Sigmoid colon (tissue), 7 donors: Measurements from ENCODE around the gene NOL8. TPM values are rescaled to one million over a fixed set of nuclear protein-coding genes. Genes with fewer than 3 reads are reported as not detected.

ENCODE experiments used
- DNase-seq: peaks from one replicate; pipeline ENCODE4 v3.0.0-alpha.2; 2019
- H3K27ac ChIP-seq, 4 donors: fragments of 200-600 bp; sonication (generic); one replicate each; pipeline ENCODE4 v1.5.1; 2016 to 2019; ENCODE audit warnings: mild to moderate bottlenecking in 1 of 4
- H3K27me3 ChIP-seq, 3 donors: fragments of 200-600 bp; sonication (generic); one replicate each; pipeline ENCODE4 v1.5.1; 2019; ENCODE audit warnings: mild to moderate bottlenecking in 1 of 3
- H3K36me3 ChIP-seq, 4 donors: fragments of 200-600 bp; sonication (generic); one replicate each; pipeline ENCODE4 v1.5.1; 2016 to 2019
- H3K4me1 ChIP-seq, 4 donors: fragments of 200-600 bp; sonication (generic); one replicate each; pipeline ENCODE4 v1.5.1; 2017 to 2019
- H3K4me3 ChIP-seq, 4 donors: fragments of 200-600 bp; sonication (generic); one replicate each; pipeline ENCODE4 v1.5.1; 2017 to 2019; ENCODE audit warnings: mild to moderate bottlenecking in 2 of 4, moderate library complexity in 1 of 4
- H3K9me3 ChIP-seq, 4 donors: fragments of 200-600 bp in 3 of 4; sonication (generic) in 3 of 4; one replicate each; pipeline versions ENCODE4 v1.5.1 to v1.6.1; 2013 to 2019
- EP300 ChIP-seq, 4 donors: sonication (generic); formaldehyde crosslinking; IDR thresholded peaks; one replicate each; pipeline ENCODE4 v1.6.1; 2017; ENCODE audit warnings: antibody characterized with exemption in 4 of 4
- POLR2A ChIP-seq, 2 donors: fragments of 450-650 bp; IDR thresholded peaks; one replicate each; pipeline ENCODE4 v1.6.1; 2016; ENCODE audit warnings: antibody characterized with exemption in 2 of 2, mild to moderate bottlenecking in 2 of 2, moderate library complexity in 2 of 2
- POLR2AphosphoS5 ChIP-seq, 4 donors: sonication (generic); formaldehyde crosslinking; IDR thresholded peaks; one replicate each; pipeline ENCODE4 v1.6.1; 2017; ENCODE audit warnings: antibody characterized with exemption in 4 of 4
- WGBS, 2 donors: extraction: QIAGEN DNeasy Blood & Tissue Kit; methylation state at CpG; one replicate each; pipeline ENCODE4 v1.1.7; 2013; 5-methylcytosine and 5-hydroxymethylcytosine counted together
- intact Hi-C: fragments of 100-400 bp; cut with DNase I; formaldehyde crosslinking; loops from one replicate; pipeline ENCODE4 v1.15.1; 2023
- polyA plus RNA-seq, 3 donors: library from polyadenylated mRNA; stranded (reverse); fragments of 200-250 nt; gene quantifications; one replicate each; pipeline ENCODE4 v1.2.3, GENCODE V29; 2013
- total RNA-seq, 4 donors: library from RNA; depleted of rRNA; stranded (reverse); fragments of >200 nt; gene quantifications; one replicate each; pipeline ENCODE4 v1.1.0, GENCODE V29; 2016
- TF ChIP-seq, protein P1 (sequence below), 4 experiments: fragments of 450-650 bp in 3 of 4; fragments of 200-600 bp in 1 of 4; IDR thresholded peaks; one replicate each; pipeline ENCODE4 v1.5.1; 2016 to 2019; ENCODE audit warnings: antibody characterized with exemption in 4 of 4, mild to moderate bottlenecking in 3 of 4, moderate library complexity in 2 of 4
- donor health status: healthy with polysubstance abuse.
- donor health status: Bipolar disorder and iron deficiency.
- donor health status: healthy.

Gene NOL8
- total and polyA plus RNA-seq, 7 donors, result 7.9 to 32.1 (median 23.9) TPM

DNA sequence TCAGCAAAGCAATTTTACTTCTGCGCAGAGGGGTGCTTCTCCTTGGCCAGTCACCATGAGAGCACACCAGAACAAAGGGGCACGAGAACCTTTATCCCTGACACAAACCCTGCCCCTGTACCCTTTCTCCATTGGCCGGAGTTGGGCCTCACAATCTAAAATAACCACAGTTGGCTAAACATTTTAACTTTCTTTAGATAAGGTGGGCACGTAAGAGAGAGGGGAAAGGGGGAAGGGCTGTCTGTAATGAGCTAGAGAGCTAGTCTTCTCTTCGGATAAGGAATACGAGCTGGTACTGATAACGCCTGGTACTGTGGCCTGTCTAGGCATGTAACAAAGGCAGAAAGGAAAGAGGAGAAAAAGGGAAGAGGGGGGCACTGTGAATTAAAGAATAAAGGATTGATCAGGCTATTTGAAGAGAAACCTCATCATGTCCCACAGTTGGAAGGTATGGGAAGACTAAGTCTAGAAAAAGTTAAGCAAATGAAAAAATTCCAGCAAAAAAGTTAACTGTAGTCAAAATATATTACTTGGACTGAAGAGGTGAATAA, 29.8 kb downstream of the NOL8 start:
- Histone ChIP-seq H3K9me3 (no peaks in the 10 kb centered on the region), H3K4me1 (peaks cover 0 to 28% (median 22%) of the 10 kb centered on the region in 4 donors), H3K4me3 (no peak overlapping the region), H3K27me3 (no peaks in the 10 kb centered on the region), H3K36me3 (peaks cover 16 to 37% (median 24%) of the 10 kb centered on the region in 4 donors), H3K27ac (no peak overlapping the region)
- intact Hi-C loops, result no loop called here
- 94 to 96% methylated on average over 7 of the region's 7 CpGs for WGBS, 2 donors
- DNase-seq, result no peak
- no peak for TF ChIP-seq EP300 (IDR thresholded peaks at IDR 0.05)
- TF ChIP-seq, protein P1, sequence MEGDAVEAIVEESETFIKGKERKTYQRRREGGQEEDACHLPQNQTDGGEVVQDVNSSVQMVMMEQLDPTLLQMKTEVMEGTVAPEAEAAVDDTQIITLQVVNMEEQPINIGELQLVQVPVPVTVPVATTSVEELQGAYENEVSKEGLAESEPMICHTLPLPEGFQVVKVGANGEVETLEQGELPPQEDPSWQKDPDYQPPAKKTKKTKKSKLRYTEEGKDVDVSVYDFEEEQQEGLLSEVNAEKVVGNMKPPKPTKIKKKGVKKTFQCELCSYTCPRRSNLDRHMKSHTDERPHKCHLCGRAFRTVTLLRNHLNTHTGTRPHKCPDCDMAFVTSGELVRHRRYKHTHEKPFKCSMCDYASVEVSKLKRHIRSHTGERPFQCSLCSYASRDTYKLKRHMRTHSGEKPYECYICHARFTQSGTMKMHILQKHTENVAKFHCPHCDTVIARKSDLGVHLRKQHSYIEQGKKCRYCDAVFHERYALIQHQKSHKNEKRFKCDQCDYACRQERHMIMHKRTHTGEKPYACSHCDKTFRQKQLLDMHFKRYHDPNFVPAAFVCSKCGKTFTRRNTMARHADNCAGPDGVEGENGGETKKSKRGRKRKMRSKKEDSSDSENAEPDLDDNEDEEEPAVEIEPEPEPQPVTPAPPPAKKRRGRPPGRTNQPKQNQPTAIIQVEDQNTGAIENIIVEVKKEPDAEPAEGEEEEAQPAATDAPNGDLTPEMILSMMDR (IDR thresholded peaks at IDR 0.05), result no peak
- TF ChIP-seq POLR2A (IDR thresholded peaks at IDR 0.05), result no peak
- TF ChIP-seq POLR2AphosphoS5 (IDR thresholded peaks at IDR 0.05), result no peak

DNA sequence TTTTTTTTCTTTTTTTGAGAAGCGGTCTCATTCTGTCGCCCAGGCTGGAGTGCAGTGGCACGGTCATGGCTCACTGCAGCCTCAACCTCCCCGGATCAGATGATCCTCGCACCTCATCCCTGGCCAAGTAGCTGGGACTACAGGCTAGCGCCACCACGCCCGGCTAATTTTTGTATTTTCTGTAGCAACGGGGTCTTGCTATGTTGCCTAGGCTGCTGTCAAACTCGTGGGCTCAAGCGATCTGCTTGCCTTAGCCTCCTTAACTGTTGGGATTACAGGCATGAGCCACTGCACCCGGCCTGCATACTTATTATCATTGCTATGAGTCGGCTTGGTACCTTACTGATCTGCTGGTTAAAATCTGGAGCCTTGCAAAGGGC, 30.9 kb downstream of the NOL8 start:
- DNase-seq, result peak; percentile 60
- H3K4me3 ChIP-seq, result peak overlapping the region; percentile 51 to 78 (median 64)

DNA sequence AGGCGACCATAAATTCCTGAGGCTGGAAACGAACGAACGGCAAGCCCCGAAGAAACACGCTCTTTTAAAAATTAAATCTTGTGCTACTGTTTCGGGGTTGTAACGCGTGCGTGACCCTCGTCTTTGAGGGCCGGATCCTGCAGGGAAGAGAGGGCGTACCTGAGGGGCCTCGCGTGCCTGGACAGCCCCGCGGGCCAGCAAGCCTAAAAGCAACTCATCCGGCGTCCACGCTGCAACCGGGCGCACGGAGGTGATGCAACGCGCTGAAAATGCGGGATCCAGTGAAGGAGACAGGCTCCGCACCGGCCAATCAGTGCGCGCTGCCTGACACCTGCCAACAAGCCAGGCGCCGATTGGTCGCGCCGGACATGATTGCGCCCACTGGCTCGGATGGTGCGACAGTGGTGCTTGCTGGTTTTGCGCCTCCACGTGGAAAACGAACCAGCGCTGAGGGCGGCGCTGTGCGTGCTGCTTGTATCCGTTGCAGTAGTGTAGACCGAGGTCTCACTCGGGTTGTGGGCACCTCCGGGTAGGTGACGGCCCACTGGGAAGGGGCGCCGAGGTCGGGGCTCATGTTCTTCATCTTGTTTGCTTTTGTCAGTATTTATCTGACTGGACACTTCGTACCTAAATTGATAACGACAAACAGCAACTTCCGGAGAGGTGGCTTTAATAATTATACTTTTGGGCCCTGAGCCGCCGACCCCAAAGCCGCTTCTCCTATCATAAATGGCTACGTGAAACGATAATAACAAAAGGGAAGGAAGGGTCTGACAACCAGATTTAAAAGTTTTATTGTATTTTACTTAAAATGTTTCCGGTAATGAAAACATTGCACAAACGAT, 31.5 kb downstream of the NOL8 start, which contains the start of gene IARS1:
IARS1 (minus strand) TSS at position 246 of the 845 bp plus-strand sequence. CDS start 4,278 bp downstream, outside the sequence.
- intact Hi-C loops, result loop anchor here (2.0 kb wide), 1 partner anchor 159 kb away; no protein-coding TSS in a partner anchor

More for the DNA sequence above, 30.9 kb downstream of the NOL8 start:
- intact Hi-C loops, result no loop called here
- peaks cover 0 to 28% (median 22%) of the 10 kb centered on the region in 4 donors for H3K4me1 ChIP-seq
- WGBS, 2 donors, result 7 to 19% methylated on average over 13 of the region's 13 CpGs
- no peaks in the 10 kb centered on the region for H3K27me3 ChIP-seq
- H3K9me3 ChIP-seq, result no peaks in the 10 kb centered on the region
- H3K27ac ChIP-seq, result peak overlapping the region; percentile 72 to 79 (median 78)
- TF ChIP-seq POLR2A (IDR thresholded peaks at IDR 0.05), result no peak
- TF ChIP-seq, protein P1 (IDR thresholded peaks at IDR 0.05), result no peak
- no peak for TF ChIP-seq POLR2AphosphoS5 (IDR thresholded peaks at IDR 0.05)
- TF ChIP-seq EP300 (IDR thresholded peaks at IDR 0.05), result no peak
- H3K36me3 ChIP-seq, result peaks cover 11 to 27% (median 19%) of the 10 kb centered on the region in 4 donors

DNA sequence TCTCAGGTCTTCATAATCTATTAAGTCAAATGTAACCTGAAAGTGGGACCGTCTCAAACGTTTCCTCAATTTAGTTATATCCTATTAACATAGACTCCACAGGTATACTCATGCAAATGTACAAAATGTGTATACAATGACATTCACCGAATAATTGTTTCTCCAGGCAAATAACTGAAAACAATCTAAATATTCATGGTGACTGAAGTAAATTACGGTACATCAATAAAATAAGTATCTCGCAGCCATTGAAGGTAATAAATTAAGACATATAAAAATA, 32.1 kb downstream of the NOL8 start:
- Histone ChIP-seq H3K27ac (peak overlapping the region; percentile 72 to 79 (median 78)), H3K36me3 (peaks cover under 1 to 24% (median 7%) of the 10 kb centered on the region in 4 donors), H3K9me3 (no peaks in the 10 kb centered on the region), H3K4me1 (peaks cover 0 to 28% (median 22%) of the 10 kb centered on the region in 4 donors), H3K4me3 (peak overlapping the region; percentile 51 to 78 (median 64)), H3K27me3 (no peaks in the 10 kb centered on the region)
- intact Hi-C loops, result loop anchor here (2.0 kb wide), 1 partner anchor 158 kb away; no protein-coding TSS in a partner anchor
- WGBS, 2 donors, result 1 to 2% methylated on average over 5 of the region's 5 CpGs
- DNase-seq, result no peak
- TF ChIP-seq POLR2A (IDR thresholded peaks at IDR 0.05) (no peak), POLR2AphosphoS5 (IDR thresholded peaks at IDR 0.05) (no peak), EP300 (IDR thresholded peaks at IDR 0.05) (no peak)
- TF ChIP-seq, protein P1 (IDR thresholded peaks at IDR 0.05), result no peak

More for the DNA sequence above, 31.5 kb downstream of the NOL8 start, which contains the start of gene IARS1:
- H3K36me3 ChIP-seq, result peaks cover 7 to 24% (median 14%) of the 10 kb centered on the region in 4 donors
- 0% methylated on average over 63 of the region's 63 CpGs for WGBS, 2 donors
- peaks cover 0 to 28% (median 22%) of the 10 kb centered on the region in 4 donors for H3K4me1 ChIP-seq
- no peaks in the 10 kb centered on the region for H3K27me3 ChIP-seq
- TF ChIP-seq, protein P1 (IDR thresholded peaks at IDR 0.05), result peak in 2 of 4 experiments; percentile 7 to 20
- peak; percentile 19 for TF ChIP-seq POLR2A (IDR thresholded peaks at IDR 0.05)
- peak; percentile 72 to 93 (median 84) for TF ChIP-seq POLR2AphosphoS5 (IDR thresholded peaks at IDR 0.05)
- no peak for TF ChIP-seq EP300 (IDR thresholded peaks at IDR 0.05)
- H3K9me3 ChIP-seq, result no peaks in the 10 kb centered on the region
- H3K4me3 ChIP-seq, result peak within 1 kb of the TSS; percentile 51 to 78 (median 64)
- peak within 1 kb of the TSS; percentile 72 to 79 (median 78) for H3K27ac ChIP-seq
- peak; percentile 99 for DNase-seq
